PC-9 (cell line): ENCODE measurements around the gene PADI6. TPM values are rescaled to one million over a fixed set of nuclear protein-coding genes. Genes with fewer than 3 reads are reported as not detected.

Experiments used
- BruUV-seq: library from RNA; stranded (reverse); fragments of 400-500 nt; replicated peaks from 2 replicates; lab custom pipeline; 2021; lab: Mats Ljungman, UMichigan
- CTCF ChIA-PET: fragments of 300-600 bp; sonication (Branson Sonifier 250); formaldehyde crosslinking; loops from one replicate; lab custom pipeline; 2022; ENCODE audit warnings: antibody characterized with exemption; lab: Charles Lee
- POLR2A ChIA-PET: fragments of 300-600 bp; sonication (Branson Sonifier 250); formaldehyde crosslinking; loops from one replicate; lab custom pipeline; 2022; ENCODE audit warnings: antibody characterized with exemption; ENCODE audit not compliant: unreplicated experiment; lab: Charles Lee
- DNase-seq, 2 experiments: peaks; one replicate each; pipeline versions ENCODE4 v3.0.0 to v3.0.0-alpha.2; 2015 to 2022; ENCODE audit warnings: mixed read lengths in 1 of 2
- H2AFZ ChIP-seq: fragments of 200-600 bp; sonication (generic); 2 replicates; pipeline ENCODE4 v1.8.1; 2017; ENCODE audit warnings: antibody characterized with exemption
- H3F3A ChIP-seq: fragments of 200-600 bp; sonication (generic); 2 replicates; pipeline ENCODE4 v1.8.1; 2017; ENCODE audit warnings: antibody characterized with exemption, mild to moderate bottlenecking, low read depth; ENCODE audit not compliant: insufficient read depth
- H3K27ac ChIP-seq: fragments of 200-600 bp; sonication (generic); 2 replicates; pipeline ENCODE4 v1.6.1; 2016; ENCODE audit warnings: mixed run types
- H3K27me3 ChIP-seq: fragments of 200-600 bp; sonication (generic); 2 replicates; pipeline ENCODE4 v1.6.1; 2016; ENCODE audit warnings: low read depth, mixed run types; ENCODE audit not compliant: insufficient read depth
- H3K36me3 ChIP-seq: fragments of 200-600 bp; sonication (generic); 2 replicates; pipeline ENCODE4 v1.6.1; 2016; ENCODE audit warnings: low read depth, mixed run types
- H3K4me1 ChIP-seq: fragments of 200-600 bp; sonication (generic); replicated peaks from 2 replicates; pipeline ENCODE4 v1.6.1; 2016; ENCODE audit warnings: mixed run types; ENCODE audit not compliant: insufficient read depth
- H3K4me2 ChIP-seq: fragments of 200-600 bp; sonication (generic); 2 replicates; pipeline ENCODE4 v1.6.1; 2017; ENCODE audit warnings: mixed run types
- H3K4me3 ChIP-seq: fragments of 200-600 bp; sonication (generic); 2 replicates; pipeline ENCODE4 v1.6.1; 2016; ENCODE audit warnings: mixed run types
- H3K79me2 ChIP-seq: fragments of 200-600 bp; sonication (generic); 2 replicates; pipeline ENCODE4 v1.6.1; 2017; ENCODE audit warnings: low read depth, mixed run types
- H3K9me2 ChIP-seq: fragments of 200-600 bp; sonication (generic); 2 replicates; pipeline ENCODE4 v1.8.1; 2017; ENCODE audit warnings: mild to moderate bottlenecking; ENCODE audit not compliant: insufficient read depth
- H3K9me3 ChIP-seq: fragments of 200-600 bp; sonication (generic); 2 replicates; pipeline ENCODE4 v1.8.1; 2016; ENCODE audit warnings: low read depth; ENCODE audit not compliant: insufficient read depth
- H4K20me1 ChIP-seq: fragments of 200-600 bp; sonication (generic); 2 replicates; pipeline ENCODE4 v1.8.1; 2017; ENCODE audit not compliant: insufficient read depth
- CTCF ChIP-seq: fragments of 200-600 bp; sonication (generic); conservative IDR thresholded peaks from 2 replicates; pipeline ENCODE4 v1.6.1; 2017; ENCODE audit warnings: mixed run types, antibody characterized with exemption, mild to moderate bottlenecking, moderate library complexity
- EZH2 ChIP-seq: fragments of 200-600 bp; sonication (generic); IDR thresholded peaks from 2 replicates; pipeline ENCODE4 v1.8.0; 2017; ENCODE audit warnings: antibody characterized with exemption, low read depth
- intact Hi-C: fragments of 100-400 bp; cut with micrococcal nuclease; formaldehyde crosslinking; loops from one replicate; pipeline ENCODE4 v1.10.0; 2022; ENCODE audit not compliant: unreplicated experiment
- total RNA-seq: library from RNA; stranded (reverse); gene quantifications from 2 replicates; pipeline ENCODE4 v1.2.3, GENCODE V29; 2021

Gene PADI6
- total RNA-seq, 1 experiment from 2014 or later = 0.20 TPM

DNA sequence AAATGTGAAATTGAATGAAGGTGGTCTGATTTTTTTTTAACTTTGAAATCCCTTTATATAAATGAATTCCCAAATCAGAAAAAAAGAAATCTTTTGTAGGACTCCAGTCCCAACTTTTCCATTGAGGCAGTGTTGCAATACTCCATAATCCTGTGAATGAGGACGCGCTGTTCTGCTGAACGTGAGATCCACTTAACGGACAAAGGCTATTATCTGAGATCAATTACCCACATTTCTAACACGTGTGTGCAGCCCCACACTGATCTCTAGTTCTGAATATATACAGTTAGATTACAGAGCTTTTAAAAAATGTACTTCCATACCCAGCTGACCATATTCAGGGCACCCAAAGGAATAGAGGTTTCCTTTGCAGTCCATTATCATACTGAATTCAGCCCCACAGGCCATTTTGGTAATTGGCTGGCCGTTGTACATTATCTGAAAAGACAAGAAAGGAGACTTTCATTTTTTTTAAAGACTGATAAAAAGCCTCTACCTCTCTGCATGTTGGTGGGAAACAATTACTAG is 48.5 kb downstream of the PADI6 start:
- H3K4me3 ChIP-seq = no peak overlapping the region
- no peak overlapping the region for H3K27ac ChIP-seq
- H3K9me2 ChIP-seq = no peaks in the 10 kb centered on the region
- intact Hi-C loops = no loop called here
- H3K79me2 ChIP-seq = no peaks in the 10 kb centered on the region
- no peaks in the 10 kb centered on the region for H3K27me3 ChIP-seq
- 0 out of 2 replicates have a peak, but pooled peaks cover 10% of the 10 kb centered on the region for H3F3A ChIP-seq
- H4K20me1 ChIP-seq = peaks cover 13% of the 10 kb centered on the region
- no peak overlapping the region for H3K4me2 ChIP-seq
- H3K36me3 ChIP-seq = peaks cover 10% of the 10 kb centered on the region
- H3K4me1 ChIP-seq = no peaks in the 10 kb centered on the region
- H2AFZ ChIP-seq = no peak overlapping the region
- no peaks in the 10 kb centered on the region for H3K9me3 ChIP-seq
- ChIA-PET CTCF (interaction anchor here (0.5 kb wide), 1 partner anchor 412 kb away, joined by 4 read pairs; no protein-coding TSS in a partner anchor), POLR2A (no interaction called here)
- TF ChIP-seq EZH2 = no peak
- no peak for TF ChIP-seq CTCF
- DNase-seq = no peak
- BruUV-seq = no TSS peak

GRCh38 chr1:17422461-17422860 is 50.5 kb downstream of the PADI6 start:
- TF ChIP-seq EZH2 = no peak
- no peak for TF ChIP-seq CTCF
- no peak for DNase-seq
- CTCF ChIA-PET = no interaction called here
- Histone ChIP-seq H3K27me3 (no peaks in the 10 kb centered on the region), H3K9me3 (no peaks in the 10 kb centered on the region), H3K79me2 (0 out of 2 replicates have a peak, but pooled peaks cover 3% of the 10 kb centered on the region), H3F3A (peaks cover 13% of the 10 kb centered on the region; the same call in 1 of the 2 replicates), H3K9me2 (no peaks in the 10 kb centered on the region), H3K36me3 (peaks cover 10% of the 10 kb centered on the region), H3K4me1 (no peaks in the 10 kb centered on the region), H3K4me3 (no peak overlapping the region), H3K4me2 (no peak overlapping the region), H3K27ac (no peak overlapping the region), H4K20me1 (peaks cover 22% of the 10 kb centered on the region), H2AFZ (no peak overlapping the region)
- POLR2A ChIA-PET = no interaction called here
- intact Hi-C loops = no loop called here
- no TSS peak for BruUV-seq

GRCh38 chr1:17423781-17424245 is 51.8 kb downstream of the PADI6 start:
- peaks cover 13% of the 10 kb centered on the region; the same call in 1 of the 2 replicates for H3F3A ChIP-seq
- H2AFZ ChIP-seq = no peak overlapping the region
- peaks cover 33% of the 10 kb centered on the region for H4K20me1 ChIP-seq
- peaks cover 16% of the 10 kb centered on the region for H3K36me3 ChIP-seq
- no TSS peak for BruUV-seq
- intact Hi-C loops = no loop called here
- DNase-seq = no peak
- no peak overlapping the region for H3K4me2 ChIP-seq
- H3K4me3 ChIP-seq = no peak overlapping the region
- H3K79me2 ChIP-seq = 0 out of 2 replicates have a peak, but pooled peaks cover 9% of the 10 kb centered on the region
- H3K9me3 ChIP-seq = no peaks in the 10 kb centered on the region
- no peak overlapping the region for H3K27ac ChIP-seq
- TF ChIP-seq EZH2 (no peak), CTCF (no peak)
- no peaks in the 10 kb centered on the region for H3K4me1 ChIP-seq
- H3K27me3 ChIP-seq = no peaks in the 10 kb centered on the region
- H3K9me2 ChIP-seq = no peaks in the 10 kb centered on the region
- CTCF ChIA-PET = interaction anchor here (0.6 kb wide), 1 partner anchor 12 kb away, joined by 3 read pairs; no protein-coding TSS in a partner anchor
- POLR2A ChIA-PET = no interaction called here
